SK-N-MC (cell line): ENCODE data around the gene ANXA1.
A peak's percentile ranks its signal among the peaks of the same experiment; 100 is the strongest.
"Not testable (repeated sequence)": the region's sequence is repeated elsewhere in the genome, so short reads cannot be mapped to it uniquely, and the experiment has no call there.

Experiments used
- DNase-seq: peaks from one replicate; pipeline ENCODE4 v3.0.0-alpha.2; 2011; ENCODE audit warnings: low read depth, low spot score
- H3K27ac ChIP-seq: fragments of 200-600 bp; sonication (generic); 2 replicates; pipeline ENCODE4 v1.5.1; 2016; ENCODE audit warnings: mixed run types
- H3K36me3 ChIP-seq: fragments of 200-600 bp; sonication (generic); 2 replicates; pipeline ENCODE4 v1.6.1; 2017; ENCODE audit warnings: antibody characterized with exemption, low read length, mixed read lengths; ENCODE audit not compliant: insufficient read depth
- H3K4me3 ChIP-seq: fragments of 200-600 bp; sonication (generic); 2 replicates; pipeline ENCODE4 v1.5.1; 2016
- H3K9ac ChIP-seq: fragments of 200-600 bp; sonication (generic); 2 replicates; pipeline ENCODE4 v1.8.0; 2017; ENCODE audit warnings: mixed run types, mixed read lengths; ENCODE audit not compliant: insufficient read length
- H3K9me3 ChIP-seq: fragments of 200-600 bp; sonication (generic); 2 replicates; pipeline ENCODE4 v1.6.1; 2017; ENCODE audit warnings: low read depth, mild to moderate bottlenecking, antibody characterized with exemption, low read length, moderate library complexity, mixed read lengths
- EZH2 ChIP-seq: fragments of 200-600 bp; sonication (generic); IDR thresholded peaks from one replicate; pipeline ENCODE4 v1.6.1; 2017; ENCODE audit warnings: antibody characterized with exemption
- FOXP2 ChIP-seq: optimal IDR thresholded peaks from 2 replicates; pipeline ENCODE3; 2011; ENCODE audit warnings: mild to moderate bottlenecking, moderate library complexity; ENCODE audit not compliant: insufficient read depth; ENCODE audit errors: extremely low read length, control extremely low read depth
- POLR2AphosphoS5 ChIP-seq: IDR thresholded peaks from 2 replicates; pipeline ENCODE4 v1.6.1; 2012; ENCODE audit warnings: mild to moderate bottlenecking, low read depth, low read length, borderline replicate concordance

ANXA1 gene, protein sequence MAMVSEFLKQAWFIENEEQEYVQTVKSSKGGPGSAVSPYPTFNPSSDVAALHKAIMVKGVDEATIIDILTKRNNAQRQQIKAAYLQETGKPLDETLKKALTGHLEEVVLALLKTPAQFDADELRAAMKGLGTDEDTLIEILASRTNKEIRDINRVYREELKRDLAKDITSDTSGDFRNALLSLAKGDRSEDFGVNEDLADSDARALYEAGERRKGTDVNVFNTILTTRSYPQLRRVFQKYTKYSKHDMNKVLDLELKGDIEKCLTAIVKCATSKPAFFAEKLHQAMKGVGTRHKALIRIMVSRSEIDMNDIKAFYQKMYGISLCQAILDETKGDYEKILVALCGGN

DNA sequence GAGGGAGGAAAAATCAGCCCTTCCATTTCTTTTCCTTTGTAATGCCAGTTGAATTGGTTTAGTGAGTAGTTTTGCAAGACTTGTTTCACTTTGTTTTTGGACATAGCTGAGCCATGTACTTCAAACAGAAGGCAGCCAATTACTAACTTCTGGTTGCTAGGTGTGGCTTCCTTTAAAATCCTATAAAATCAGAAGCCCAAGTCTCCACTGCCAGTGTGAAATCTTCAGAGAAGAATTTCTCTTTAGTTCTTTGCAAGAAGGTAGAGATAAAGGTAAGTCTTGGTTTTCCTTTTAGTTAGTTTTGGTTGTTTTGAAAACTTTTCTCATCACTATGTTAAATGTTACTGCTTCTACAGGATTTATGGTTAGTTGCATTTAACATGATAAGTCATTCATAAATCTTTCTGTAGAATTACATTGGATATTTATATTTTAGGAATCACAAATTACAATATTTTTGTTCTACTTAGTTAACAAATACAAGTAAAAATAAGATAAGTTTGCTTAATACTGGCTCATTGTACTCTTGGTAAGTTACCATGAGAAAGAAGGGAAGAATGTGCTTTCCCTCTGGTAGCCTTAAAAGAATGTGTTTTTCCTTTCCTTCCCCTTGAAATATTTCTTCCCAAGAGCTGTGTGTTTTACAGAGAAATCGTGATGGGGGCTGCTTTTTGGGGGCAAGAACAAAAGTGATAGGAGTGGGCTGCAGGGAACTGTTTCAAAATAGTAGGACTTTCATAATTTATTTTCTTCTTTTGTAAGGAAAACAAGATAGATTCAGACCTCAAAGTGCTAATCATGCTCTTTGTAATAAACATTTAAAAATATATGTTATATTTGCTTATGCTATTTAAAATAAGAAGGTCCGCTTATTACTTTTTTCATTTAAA is at the start of gene ANXA1:
ANXA1 (plus strand) TSS at position 213 of the 890 bp plus-strand sequence. CDS start 6,671 bp downstream, outside the sequence.
- Histone ChIP-seq H3K27ac (peak within 1 kb of the TSS; percentile 72), H3K9me3 (no peaks in the 10 kb centered on the region), H3K36me3 (peaks cover 17% of the 10 kb centered on the region), H3K4me3 (peak within 1 kb of the TSS; percentile 85), H3K9ac (peak within 1 kb of the TSS; percentile 73)
- TF ChIP-seq FOXP2 (no peak), EZH2 (no peak), POLR2AphosphoS5 (peak; percentile 49)
- no peak for DNase-seq

- H3K9ac ChIP-seq: no peak overlapping the region
- H3K27ac ChIP-seq: no peak overlapping the region
- DNase-seq: no peak
- no peak overlapping the region for H3K4me3 ChIP-seq
- TF ChIP-seq FOXP2 (no peak), EZH2 (no peak), POLR2AphosphoS5 (no peak)
- H3K36me3 ChIP-seq: no peaks in the 10 kb centered on the region
- no peaks in the 10 kb centered on the region for H3K9me3 ChIP-seq
Observed at GRCh38 chr9:73104342-73104741, 47.3 kb upstream of the ANXA1 start.

- Histone ChIP-seq H3K4me3 (no peak overlapping the region), H3K9ac (no peak overlapping the region), H3K27ac (no peak overlapping the region), H3K9me3 (no peaks in the 10 kb centered on the region), H3K36me3 (no peaks in the 10 kb centered on the region)
- TF ChIP-seq POLR2AphosphoS5 (no peak), FOXP2 (no peak), EZH2 (no peak)
- no peak for DNase-seq
Observed at GRCh38 chr9:73104921-73105320, 46.7 kb upstream of the ANXA1 start.

GRCh38 chr9:73107489-73108069 is 44.1 kb upstream of the ANXA1 start:
- H3K9ac ChIP-seq, H3K4me3 ChIP-seq, DNase-seq, H3K36me3 ChIP-seq, H3K27ac ChIP-seq, H3K9me3 ChIP-seq: not testable (repeated sequence)

GRCh38 chr9:73114058-73114457 is 37.6 kb upstream of the ANXA1 start:
- Histone ChIP-seq H3K36me3 (no peaks in the 10 kb centered on the region), H3K27ac (no peak overlapping the region), H3K9me3 (no peaks in the 10 kb centered on the region), H3K4me3 (no peak overlapping the region), H3K9ac (no peak overlapping the region)
- TF ChIP-seq FOXP2 (no peak), POLR2AphosphoS5 (no peak)
- no peak for DNase-seq

DNA sequence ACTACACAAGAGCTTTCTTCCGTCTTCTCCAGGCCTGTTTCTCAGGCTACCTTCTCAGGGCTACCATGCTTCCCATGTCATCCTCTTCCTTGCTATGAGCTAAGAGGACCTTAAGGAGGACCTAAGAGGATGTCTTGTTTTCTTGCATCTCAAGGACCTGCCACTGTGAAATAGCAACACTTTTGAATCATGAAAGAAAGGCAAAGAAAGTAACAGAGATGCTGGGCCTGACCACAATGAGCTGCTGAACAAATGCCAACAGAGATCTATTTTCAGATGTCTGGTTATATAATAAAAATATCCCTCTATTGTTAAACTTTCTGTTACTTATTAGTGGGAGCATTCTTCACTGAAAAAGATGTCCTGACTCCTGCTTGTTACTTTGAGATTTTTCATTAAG is 36.7 kb upstream of the ANXA1 start:
- H3K9me3 ChIP-seq: no peaks in the 10 kb centered on the region
- no peak overlapping the region for H3K9ac ChIP-seq
- no peak overlapping the region for H3K4me3 ChIP-seq
- H3K27ac ChIP-seq: no peak overlapping the region
- DNase-seq: no peak
- no peaks in the 10 kb centered on the region for H3K36me3 ChIP-seq
- no peak for TF ChIP-seq POLR2AphosphoS5
- no peak for TF ChIP-seq FOXP2
- no peak for TF ChIP-seq EZH2

GRCh38 chr9:73116031-73116430 is 35.6 kb upstream of the ANXA1 start:
- TF ChIP-seq EZH2: no peak
- TF ChIP-seq POLR2AphosphoS5: no peak
- no peak for TF ChIP-seq FOXP2
- Histone ChIP-seq H3K36me3 (no peaks in the 10 kb centered on the region), H3K4me3 (peak overlapping the region; percentile 11; the same call in 1 of the 2 replicates), H3K9me3 (no peaks in the 10 kb centered on the region), H3K27ac (peak overlapping the region; percentile 73), H3K9ac (peak overlapping the region; percentile 35)
- no peak for DNase-seq

GRCh38 chr9:73116880-73117279 is 34.8 kb upstream of the ANXA1 start:
- DNase-seq: no peak
- Histone ChIP-seq H3K9ac (no peak overlapping the region), H3K27ac (no peak overlapping the region), H3K4me3 (no peak overlapping the region), H3K36me3 (no peaks in the 10 kb centered on the region), H3K9me3 (no peaks in the 10 kb centered on the region)
- TF ChIP-seq EZH2 (no peak), FOXP2 (no peak), POLR2AphosphoS5 (no peak)
